Kidney epithelial cell (primary cell): ENCODE measurements around the gene HOXC11. TPM values are rescaled to one million over a fixed set of nuclear protein-coding genes. Genes with fewer than 3 reads are reported as not detected.
A peak's percentile ranks its signal among the peaks of the same experiment; 100 is the strongest.

Experiments
- DNase-seq: peaks from one replicate; pipeline ENCODE4 v3.0.0-alpha.2; 2010; ENCODE audit warnings: low read depth
- H3K27me3 ChIP-seq: 2 replicates; pipeline ENCODE4 v1.6.0; 2011; ENCODE audit warnings: low read length; ENCODE audit not compliant: control insufficient read depth, insufficient read depth
- H3K36me3 ChIP-seq: 2 replicates; pipeline ENCODE4 v1.5.1; 2011; ENCODE audit warnings: low read length; ENCODE audit not compliant: control insufficient read depth, insufficient read depth
- H3K4me3 ChIP-seq: 2 replicates; pipeline ENCODE4 v1.5.1; 2011; ENCODE audit warnings: low read depth, mild to moderate bottlenecking, control low read depth, low read length
- CTCF ChIP-seq: IDR thresholded peaks from 2 replicates; pipeline ENCODE4 v1.5.1; 2011; ENCODE audit warnings: mild to moderate bottlenecking, moderate library complexity, low read length, control low read depth, inconsistent platforms; ENCODE audit not compliant: insufficient read depth, poor library complexity, severe bottlenecking
- total RNA-seq: library from RNA; depleted of rRNA; stranded (reverse); fragments of >200 nt; gene quantifications from 2 replicates; pipeline ENCODE4 v1.2.3, GENCODE V29; 2015

Gene HOXC11
- total RNA-seq, 1 donor from 2014 or later, result 0.58 TPM

DNA sequence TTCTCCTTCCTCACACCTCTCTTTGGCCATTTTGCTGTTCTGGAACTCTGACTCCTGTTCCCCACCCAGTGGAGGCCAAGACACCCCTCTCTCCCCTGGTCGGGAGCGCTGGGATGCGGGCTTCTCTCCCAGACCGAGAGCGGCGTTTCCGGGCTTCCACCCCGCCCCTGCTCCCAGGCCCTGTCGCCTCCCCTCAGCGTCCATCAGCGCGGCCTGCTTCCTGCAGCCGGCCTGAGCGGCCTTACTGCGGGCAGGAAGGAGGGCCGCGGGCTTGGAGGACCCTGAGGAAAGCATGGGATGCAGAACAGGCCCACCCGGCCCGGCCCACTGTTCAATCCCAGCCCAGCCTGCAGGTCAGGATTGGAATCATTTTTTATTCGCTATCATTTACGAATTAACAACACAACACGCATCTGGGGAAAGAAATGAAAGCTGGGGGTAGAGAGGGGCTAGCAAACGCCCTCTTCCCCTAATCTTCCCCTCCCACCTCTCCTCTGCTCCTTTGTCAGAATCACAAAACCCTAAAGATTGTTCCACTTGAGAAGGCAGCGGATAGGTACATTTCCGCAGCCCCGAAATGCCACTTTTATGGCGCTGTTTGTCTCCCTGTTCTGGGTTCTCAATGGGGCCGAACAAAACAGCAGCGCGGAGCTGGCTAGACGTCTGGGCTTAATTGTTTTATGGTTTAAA is 32.1 kb downstream of the HOXC11 start:
- no peak for DNase-seq
- Histone ChIP-seq H3K27me3 (peaks cover 23% of the 10 kb centered on the region), H3K36me3 (no peaks in the 10 kb centered on the region), H3K4me3 (peak overlapping the region; percentile 21)
- TF ChIP-seq CTCF, result no peak

- Histone ChIP-seq H3K27me3 (peaks cover 19% of the 10 kb centered on the region), H3K4me3 (peak overlapping the region; percentile 21), H3K36me3 (no peaks in the 10 kb centered on the region)
- no peak for TF ChIP-seq CTCF
- no peak for DNase-seq
These were observed 32.6 kb downstream of the HOXC11 start for GRCh38 chr12:54005531-54005852.

DNA sequence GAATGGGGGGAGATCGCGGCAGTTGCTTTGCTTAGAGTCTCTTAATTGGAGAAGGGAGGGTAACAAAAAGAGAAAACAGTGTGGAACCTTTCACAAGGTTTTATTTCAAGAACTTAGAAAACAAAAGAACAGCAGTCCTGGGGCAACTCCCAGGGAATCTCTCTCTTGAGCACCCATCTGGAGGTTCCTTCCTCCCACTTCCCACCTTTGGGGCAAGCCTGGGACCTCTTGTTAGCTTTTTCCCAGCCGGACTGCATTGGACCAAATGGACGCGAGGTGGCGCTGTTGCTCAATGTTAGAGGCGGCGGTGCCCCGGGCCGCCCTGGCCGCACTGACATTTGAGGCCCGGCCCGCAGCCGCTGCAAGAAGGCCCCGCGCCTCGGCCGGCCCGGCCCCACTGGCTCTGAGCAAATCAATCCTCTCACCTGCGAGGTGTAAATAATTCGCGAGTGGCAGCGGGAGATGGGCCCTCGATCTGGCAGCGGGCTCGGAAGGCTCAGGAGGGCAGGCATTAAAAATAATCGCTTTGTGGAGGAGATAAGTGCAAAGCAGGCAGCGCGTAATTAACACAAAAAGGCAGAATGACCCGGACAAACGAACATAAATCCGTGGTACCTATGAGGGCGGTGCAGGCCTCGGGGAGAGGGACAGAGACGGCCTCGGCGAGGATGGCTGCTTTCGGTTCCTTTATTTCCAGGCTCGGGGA is 33.1 kb downstream of the HOXC11 start:
- no peak for DNase-seq
- peak overlapping the region; percentile 21 for H3K4me3 ChIP-seq
- H3K36me3 ChIP-seq, result no peaks in the 10 kb centered on the region
- peak; percentile 78 for TF ChIP-seq CTCF
- peaks cover 21% of the 10 kb centered on the region for H3K27me3 ChIP-seq

- Histone ChIP-seq H3K36me3 (no peaks in the 10 kb centered on the region), H3K4me3 (peak overlapping the region; percentile 10), H3K27me3 (peaks cover 22% of the 10 kb centered on the region)
- DNase-seq, result no peak
- TF ChIP-seq CTCF, result no peak
These were observed 33.8 kb downstream of the HOXC11 start for GRCh38 chr12:54006559-54007220.

DNA sequence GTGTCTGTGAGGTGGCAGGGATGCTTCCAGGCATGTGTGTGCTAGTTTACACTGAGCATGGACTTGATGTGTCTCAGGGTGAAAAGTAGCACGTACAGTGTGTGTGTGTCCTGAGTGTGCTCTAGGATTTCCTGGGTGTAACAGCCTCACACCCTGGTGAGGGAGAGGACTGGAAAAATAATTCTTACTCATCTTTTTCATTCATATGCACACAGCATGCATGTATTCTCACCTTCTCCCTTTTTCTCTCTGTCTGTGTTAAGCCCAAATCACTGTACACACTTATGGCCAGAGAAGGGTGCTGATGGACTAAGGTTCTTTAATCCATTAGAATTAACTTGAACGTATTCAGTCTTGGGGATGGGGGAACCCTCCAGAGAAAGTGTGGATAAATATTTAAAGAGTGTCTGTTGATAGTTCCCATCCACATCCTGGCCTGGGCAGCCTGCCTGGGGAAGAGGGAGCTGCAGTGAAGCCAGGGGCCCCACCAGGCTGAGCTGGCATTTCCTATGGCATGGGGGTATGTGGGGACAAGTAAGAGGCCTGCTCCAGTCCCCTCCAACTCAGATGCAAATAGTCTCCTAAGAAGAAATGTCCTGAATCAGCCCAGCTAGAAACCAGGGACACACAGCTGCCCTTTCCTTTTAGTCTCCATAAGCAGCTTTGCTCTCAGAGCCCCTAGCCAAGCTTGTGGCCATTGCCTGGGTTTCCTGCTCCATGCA is 34.8 kb downstream of the HOXC11 start:
- Histone ChIP-seq H3K36me3 (no peaks in the 10 kb centered on the region), H3K4me3 (no peak overlapping the region), H3K27me3 (peaks cover 22% of the 10 kb centered on the region)
- no peak for TF ChIP-seq CTCF
- no peak for DNase-seq
